GM18858 (cell line): ENCODE data around the gene RNF214.

Experiments used
- ATAC-seq: cut with Tn5 transposase; IDR thresholded peaks from one replicate; pipeline ENCODE4 v1.9.1; 2021; ENCODE audit not compliant: unreplicated experiment

The RNF214 gene

DNA sequence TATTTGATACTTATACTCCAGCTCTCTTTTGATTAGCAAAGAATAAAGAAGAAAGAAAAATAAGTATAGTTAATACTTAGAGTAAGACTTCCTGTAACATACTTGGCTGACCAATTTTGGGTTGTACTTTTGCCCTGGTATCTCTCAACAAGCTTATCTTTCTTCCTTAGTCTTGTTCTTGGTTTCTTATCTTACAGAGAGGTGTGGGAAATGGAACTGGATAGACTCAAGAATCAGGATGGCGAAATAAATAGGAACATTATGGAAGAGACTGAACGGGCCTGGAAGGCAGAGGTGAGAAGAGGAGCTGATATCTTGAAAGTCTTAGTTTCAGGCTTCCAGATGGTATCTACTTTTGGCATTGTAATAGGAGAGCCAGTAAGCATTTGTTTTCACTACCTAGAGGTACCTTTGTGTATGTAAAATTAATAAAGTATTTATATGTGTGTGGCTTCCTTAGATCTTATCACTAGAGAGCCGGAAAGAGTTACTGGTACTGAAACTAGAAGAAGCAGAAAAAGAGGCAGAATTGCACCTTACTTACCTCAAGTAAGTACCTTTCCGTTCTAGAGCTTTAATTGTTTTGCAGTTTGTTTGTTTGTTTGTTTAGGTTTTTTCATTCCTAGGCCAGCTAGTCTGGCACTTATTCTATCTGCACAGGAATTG is 47.4 kb downstream of the RNF214 start:
- no peak for ATAC-seq

DNA sequence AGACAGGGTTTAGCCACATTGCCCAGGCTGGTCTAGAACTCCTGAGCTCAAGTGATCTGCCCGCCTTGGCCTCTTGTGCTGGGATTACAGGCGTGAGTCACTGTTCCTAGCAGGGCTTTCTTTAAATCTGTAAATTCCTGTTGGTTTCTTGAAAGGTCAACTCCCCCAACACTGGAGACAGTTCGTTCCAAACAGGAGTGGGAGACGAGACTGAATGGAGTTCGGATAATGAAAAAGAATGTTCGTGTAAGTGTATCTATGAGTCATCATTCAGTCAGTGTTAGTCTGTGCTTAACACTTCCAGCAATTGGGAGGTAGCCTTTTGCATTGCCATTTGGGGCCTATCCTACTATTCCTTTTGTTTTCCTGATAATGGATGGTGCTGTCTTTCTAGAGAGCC is 48.7 kb downstream of the RNF214 start:
- no peak for ATAC-seq

DNA sequence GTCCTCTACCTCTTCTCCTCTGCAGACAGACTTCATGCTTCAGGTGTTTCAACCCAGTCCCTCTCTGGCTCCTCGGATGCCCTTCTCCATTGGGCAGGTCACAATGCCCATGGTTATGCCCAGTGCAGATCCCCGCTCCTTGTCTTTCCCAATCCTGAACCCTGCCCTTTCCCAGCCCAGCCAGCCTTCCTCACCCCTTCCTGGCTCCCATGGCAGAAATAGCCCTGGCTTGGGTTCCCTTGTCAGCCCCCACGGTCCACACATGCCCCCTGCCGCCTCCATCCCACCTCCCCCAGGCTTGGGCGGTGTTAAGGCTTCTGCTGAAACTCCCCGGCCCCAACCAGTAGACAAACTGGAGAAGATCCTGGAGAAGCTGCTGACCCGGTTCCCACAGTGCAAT is 49.4 kb downstream of the RNF214 start:
- ATAC-seq: no peak

DNA sequence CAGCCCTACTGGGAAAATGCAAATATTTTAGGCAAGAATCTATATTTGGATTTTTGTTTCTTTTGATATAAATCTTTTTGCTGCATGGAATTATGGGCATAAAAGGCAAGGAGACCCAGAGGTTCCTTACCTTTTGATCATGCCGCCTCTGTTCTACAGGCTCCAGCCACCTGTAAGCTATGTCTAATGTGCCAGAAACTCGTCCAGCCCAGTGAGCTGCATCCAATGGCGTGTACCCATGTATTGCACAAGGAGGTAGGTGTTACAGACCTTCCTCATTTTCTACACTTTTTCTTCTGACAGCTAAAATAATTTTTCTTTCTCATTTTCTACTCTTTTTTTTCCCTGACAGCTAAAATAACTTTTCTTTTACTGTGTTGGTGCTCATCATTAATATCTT is 50.5 kb downstream of the RNF214 start:
- ATAC-seq: no peak

DNA sequence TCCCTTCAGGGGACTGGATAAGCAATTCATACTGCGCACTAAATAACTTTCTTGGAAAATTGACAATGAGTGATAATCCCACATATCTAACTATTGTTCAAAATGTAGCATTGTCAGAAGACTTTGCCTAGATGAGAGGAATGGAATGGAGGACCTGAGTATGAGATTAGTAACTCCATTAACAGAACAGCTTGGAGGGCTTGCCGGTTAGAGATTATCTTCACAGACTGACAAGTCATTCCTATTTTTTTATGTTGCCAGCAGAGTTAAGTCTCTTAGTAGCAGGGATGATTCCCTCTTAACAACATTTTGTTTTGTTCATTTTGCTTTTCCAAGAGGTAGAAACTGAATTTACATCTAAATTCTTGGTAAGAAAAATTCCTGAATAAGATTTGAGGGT is 51.6 kb downstream of the RNF214 start:
- no peak for ATAC-seq

DNA sequence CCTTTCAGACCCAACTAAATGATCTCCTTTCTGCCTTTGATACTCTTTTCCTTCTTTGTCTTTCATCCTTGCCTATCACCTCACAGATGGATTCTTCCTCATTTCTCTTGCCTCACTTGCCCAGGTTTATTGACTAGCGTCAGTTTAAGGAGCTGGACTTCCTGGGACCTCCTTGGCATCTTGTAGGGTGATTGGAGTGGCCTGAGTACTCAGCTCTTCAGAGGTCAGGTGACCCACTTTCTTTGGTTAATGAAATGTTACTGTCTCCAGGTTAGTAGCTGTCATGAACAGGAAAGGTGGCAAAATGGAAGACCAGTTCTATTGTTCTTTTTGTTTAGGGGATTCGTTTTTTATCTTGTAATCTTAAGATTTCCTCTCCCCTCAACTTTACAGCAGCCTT is 54.1 kb downstream of the RNF214 start:
- ATAC-seq: no peak

DNA sequence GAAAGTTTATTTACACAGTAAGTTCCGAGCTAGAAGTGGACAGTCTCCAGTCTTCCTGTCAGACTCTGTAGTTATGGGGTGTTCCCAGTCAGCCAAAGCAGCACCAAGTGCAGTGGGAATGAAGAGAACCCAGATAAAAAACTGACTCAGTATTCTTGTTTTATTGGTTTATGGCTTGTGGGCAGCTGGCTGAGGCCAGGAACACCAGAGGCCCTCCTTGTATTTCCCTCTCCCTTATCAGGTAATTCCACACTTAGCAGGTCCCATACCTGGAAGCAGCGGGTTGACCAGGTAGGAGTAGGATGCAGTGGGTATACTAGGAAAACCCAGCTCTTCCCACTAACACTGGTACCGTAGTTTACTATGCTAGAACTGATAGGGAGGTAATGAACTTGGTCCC is 55.2 kb downstream of the RNF214 start:
- no peak for ATAC-seq

DNA sequence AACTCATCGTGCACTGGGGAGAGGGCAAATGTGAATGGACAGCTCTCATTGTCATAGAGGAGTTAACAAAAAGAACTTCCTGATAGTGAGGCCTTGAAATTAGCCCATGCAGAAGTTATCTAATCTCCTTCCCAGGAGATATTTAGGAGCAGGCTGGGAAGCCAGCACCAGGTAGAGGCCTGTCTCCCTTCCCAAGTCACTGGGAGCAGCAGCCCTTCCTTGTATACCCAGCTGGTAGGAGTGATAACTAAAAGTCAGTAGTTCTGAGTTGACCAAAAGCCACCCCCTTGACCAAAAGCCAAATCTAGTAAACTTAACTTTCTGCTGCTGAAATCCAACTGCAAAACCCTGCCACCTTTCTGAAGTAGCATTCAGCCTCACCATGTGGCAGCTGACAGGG is 57.3 kb downstream of the RNF214 start:
- no peak for ATAC-seq

DNA sequence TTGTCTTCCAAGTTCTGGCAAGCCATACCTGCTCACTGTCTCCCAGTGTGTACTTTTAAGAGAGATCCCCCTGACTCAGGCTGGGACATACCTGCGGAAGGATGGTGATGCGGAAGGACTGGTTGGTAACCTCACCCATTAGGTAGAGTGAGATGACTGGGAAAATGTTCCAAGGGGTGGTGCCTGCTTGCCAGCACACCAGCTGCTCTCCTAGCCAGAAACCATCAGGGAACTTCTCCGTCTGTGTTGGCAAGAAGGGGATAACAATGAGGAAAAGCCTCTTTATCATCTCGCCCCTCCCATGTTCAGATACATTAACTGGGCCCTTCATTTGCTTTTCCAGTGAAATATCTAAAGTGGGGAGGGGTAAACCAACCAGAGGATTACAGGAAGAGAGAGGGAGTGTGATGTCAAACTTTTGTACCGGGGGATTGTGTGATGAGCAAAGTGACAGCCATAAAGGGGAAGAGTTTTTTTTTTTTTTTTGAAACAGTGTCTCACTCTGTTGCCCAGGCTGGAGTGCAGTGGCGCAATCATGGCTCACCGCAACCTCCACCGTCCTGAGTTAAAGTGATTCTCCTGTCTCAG is 58.4 kb downstream of the RNF214 start, which contains the start of gene BACE1-AS:
TSS of gene BACE1-AS (plus strand) at position 538 of the 588 bp plus-strand sequence.
- no peak for ATAC-seq

DNA sequence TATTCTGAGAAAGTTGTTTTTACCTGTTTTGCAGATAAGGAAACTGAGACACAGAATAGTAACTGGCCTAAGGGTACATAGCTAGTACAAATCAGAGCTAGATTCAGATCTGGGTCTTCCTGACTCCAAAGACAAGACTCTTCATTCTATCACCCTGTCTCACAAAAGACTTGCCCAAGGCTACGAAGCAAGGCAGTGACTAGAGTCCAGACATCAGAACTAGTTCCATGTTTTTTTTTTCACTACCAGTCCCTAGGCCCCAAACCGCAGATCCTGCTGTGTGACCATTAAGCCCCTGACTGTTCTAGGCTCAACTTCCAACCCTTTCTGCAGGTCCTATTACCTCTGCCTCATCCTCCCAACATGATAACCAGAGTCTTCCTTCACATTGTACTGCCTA is 60.1 kb downstream of the RNF214 start:
- no peak for ATAC-seq

DNA sequence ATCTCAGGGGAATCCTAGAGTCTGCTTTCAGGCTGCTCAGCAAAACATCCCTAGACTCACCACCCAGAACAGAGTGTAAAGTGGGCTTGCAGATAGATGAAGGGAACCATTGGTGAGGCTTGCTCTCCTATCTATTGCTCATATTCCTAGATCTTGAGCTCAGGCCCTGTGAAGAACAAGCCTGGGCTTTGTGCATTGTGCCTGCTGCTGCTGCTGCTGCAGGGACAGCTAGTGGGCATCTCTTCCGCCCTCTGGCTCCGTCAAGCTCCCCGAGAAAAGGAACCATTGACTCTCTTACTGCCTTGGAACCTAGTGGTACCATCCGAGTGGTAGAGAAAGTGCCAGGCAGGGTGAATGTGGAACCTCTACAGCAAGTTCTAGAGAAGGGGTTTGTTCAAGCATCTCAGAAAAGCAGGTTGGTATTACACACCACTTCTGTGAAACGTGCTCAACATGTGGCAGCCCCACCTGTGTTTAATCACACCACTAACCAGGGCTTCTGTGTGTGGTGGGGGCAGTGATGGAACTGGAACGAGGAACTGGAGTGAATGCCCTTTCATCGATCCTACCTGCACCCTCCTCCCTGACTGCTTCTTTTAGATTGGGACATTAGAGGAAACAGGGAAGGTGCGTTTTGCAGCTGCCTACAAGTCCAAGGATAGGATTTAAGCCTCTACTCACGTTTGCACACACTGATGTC is 63.1 kb downstream of the RNF214 start:
- ATAC-seq: no peak

DNA sequence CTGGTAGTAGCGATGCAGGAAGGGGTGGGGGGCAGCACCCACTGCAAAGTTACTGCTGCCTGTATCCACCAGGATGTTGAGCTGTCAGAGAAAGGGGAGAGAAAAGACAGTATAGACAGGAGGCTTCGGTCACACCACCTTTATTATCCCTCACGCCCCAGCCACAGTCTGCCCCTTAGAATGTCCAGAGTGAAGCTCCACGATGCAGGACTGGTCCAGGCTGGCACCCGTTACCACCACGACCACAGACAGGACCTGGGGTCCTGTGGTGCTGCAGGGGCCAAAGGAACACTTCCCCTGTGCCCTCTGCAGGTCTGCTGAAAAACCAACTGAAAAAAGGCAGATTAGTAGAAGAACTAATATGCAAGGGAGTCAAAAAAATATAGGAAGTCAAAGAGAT is 64.4 kb downstream of the RNF214 start:
- ATAC-seq: no peak

DNA sequence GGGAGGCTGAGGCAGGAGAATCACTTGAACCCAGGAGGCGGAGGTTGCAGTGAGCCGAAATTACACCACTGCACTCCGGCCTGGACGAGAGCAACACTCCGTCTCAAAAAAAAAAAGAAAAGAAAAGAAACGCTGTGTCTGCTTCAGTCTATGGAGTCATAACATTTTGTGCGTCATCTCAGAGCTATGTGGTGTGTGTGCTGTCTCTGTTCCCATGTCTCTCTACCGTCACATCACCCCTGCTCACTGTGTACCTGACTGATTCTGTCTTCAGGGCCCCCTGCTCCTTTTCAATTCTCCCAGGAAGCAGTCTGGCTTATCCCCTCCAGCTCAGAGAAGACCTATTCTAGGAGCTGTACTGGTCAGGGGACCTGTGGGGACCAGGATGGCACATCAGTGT is 65.7 kb downstream of the RNF214 start:
- ATAC-seq: no peak

DNA sequence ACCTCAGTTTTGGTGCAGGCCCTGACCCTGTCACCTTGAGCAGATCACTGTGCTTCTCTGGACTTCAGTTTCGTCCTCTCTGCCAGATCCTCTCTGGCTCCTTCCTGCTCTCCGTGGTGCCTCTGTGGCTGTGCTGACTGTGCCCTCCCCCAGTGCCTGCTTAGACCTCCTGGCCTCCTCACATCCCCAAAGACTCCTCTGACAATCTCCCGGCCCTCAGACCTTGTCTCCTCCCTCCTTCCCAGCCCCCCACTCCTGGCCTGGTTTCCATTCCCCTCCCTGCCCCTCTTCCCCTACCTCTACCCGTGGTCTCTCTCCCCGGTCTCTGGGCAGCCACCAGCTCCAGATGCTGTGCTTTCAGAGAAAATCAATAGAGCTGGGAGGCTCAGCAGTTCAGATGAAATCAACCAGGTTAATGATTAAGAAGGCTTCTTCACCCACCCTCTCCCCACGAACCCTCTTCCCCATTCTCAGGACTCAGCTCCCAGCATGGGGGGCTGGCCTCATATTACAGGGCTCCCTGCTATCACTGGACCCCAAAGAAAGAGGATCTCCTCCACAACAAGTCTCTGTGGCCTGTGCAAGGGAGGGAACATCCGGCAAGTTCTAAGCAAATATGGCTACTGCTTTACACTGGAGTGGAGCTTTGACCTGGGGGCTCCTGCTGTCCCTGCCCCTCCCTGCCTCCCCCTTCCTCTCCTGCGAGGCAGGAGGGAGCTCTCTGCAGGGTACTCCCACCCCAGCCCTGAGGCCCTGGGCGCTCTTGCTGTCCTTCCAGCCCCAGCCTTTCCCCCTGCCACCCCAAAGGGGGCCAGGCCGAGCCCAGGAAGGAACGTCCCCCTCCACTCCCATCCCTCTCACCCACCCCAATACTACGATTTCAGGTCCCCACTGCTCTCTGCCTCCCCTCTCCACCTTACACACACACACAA is 67.1 kb downstream of the RNF214 start:
- ATAC-seq: no peak

DNA sequence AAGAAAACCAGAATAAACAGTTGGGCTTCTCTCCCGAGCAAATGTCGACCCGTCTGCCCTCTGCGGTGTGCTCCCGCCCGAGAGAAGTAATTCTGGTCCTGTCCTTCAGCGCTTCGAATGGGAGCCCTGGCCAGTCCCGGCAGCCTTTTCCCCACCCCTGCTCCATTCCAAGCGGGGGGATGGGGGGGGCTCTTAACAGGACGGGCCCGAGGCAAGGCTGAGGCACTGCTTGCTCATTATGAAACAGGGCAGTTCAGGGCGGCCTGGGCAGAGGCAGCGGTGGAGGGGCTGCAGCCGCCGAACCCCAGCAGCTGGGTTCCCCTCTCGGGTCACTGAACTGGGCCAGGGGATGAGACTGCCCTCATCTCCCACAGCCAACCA is 67.8 kb downstream of the RNF214 start:
- no peak for ATAC-seq

DNA sequence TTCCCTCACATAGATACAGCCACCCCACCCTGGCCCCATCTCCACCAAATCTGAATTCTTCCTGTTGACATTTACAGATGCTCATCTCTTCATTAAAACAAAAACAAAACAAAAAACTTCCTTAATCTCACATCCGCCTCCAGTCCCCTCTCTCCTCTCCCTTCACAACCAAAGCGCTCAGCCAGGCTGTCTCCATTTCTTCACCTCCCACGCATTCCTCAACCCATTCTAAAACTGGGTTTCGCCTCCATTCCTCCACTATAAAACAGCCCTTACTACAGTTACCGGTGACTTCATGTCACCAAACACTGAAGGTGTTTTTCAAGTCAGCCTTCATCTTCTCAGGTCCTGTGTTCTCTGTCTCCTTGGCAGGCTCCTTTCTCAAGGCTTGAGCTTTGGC is 68.3 kb downstream of the RNF214 start:
- ATAC-seq: no peak

DNA sequence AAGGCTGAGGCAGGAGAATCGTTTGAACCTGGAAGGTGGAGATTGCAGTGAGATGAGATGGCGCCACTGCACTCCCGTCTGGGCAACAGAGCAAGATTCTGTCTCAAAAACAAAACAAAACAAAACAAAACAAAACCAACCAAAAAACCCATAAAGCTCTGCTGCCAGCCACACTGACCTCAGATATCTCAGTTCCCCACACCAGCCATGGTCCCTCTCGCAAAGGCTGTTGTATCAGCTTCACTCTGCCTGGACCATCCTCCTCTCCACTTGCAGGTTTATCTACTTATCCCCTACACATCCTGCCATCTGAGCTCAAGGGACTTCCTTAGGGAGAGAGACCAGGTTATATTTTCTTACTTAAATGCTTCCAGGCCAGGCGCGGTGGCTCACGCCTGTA is 69.8 kb downstream of the RNF214 start:
- ATAC-seq: no peak

DNA sequence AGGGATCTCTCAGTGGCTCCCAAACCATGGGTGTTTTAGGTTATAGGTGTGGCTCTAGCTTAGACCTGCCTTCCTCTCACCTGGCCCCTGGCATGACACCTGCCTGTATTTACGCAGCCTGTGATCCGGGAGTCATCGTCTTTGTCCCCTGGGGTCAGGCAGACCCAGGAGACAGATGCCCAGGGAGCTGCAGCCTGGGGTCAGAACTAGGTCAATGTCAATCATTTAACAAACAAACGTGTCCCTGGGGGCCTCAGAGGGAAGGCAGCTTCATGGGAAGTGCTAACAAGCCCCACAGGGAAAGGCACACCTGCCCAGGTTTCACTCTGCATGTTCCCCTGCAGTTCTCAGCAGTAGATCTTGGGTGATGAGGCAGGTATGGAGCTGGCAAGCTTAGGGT is 70.6 kb downstream of the RNF214 start:
- ATAC-seq: no peak

DNA sequence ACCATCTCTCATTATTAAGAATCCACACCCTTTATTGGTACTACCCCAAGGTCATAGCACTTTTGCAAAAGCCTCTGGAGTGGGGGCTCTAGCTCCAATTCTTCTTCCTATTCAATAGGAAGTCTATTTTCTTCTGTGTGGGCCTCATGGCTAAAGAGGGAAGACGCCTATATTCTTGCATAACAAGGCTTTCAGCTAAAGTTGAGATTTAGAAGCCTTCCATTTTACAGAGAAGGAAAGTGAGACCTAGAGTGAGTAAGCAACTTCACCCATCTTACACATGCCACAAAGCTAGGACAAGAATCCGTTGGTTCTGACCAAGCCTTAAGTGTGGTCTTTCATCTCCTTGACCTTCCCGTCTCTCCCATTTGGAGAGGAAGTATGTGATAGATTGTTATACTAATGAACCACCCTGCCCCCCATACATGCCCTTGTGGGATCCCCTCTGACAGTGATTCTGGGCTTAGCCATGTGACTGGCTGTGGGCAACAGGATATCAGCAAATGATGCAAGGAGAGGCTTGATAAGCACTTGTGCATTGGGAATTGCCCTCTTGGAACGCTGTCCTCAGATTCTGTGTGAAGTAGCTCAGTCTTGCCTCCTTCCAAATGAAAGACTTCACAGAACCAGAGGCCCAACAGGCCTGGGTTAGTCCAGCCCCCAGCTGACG is 71.3 kb downstream of the RNF214 start:
- ATAC-seq: no peak

DNA sequence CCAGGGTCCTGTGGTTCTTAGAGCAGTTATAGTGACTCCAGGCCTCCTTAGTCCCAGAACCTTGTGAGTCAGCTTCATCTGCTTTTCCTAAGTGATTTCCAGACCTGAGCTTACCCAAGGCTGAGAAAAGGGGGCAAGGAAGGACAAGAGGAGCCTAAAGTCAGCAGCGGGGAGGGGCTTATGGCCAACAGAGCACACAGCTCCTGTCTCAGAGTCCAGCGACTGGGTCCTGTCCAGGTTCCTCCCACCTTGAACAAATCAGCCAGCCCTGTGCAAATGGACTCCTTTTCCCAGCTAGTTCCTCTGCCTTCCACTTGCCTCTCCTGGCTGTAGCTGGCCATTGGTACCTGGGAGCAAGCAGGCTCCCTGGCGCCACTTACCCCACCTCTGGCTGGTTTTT is 72.7 kb downstream of the RNF214 start:
- no peak for ATAC-seq

DNA sequence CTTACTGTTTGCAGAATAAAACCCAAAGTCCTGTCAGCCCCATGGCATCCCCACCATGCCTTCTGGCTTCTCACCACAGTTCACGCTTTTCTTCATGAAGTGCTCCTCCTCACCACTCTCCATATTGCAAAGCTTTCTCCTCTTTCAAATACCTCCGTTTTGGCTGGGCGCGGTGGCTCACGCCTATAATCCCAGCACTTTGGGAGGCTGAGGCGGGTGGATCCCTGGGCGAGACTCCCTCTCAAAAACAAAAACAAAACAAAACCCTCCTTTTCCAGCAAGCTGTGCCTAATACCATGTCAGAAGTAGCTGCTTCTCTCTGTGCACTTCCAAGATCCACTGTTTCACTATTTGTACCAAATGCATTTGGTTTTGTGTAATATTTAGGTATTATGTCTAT is 76.8 kb downstream of the RNF214 start:
- no peak for ATAC-seq
